ENCODE results near the gene SLC38A6. TPM values are rescaled to one million over a fixed set of nuclear protein-coding genes. Genes with fewer than 3 reads are reported as not detected.

Gene SLC38A6
- total and polyA plus RNA-seq, 3 donors from 2014 or later = 20.8 to 28.6 (median 26.6) TPM

GRCh38 chr14:61037215-61037614, 56.2 kb downstream of the SLC38A6 start:
- TF ChIP-seq, protein P1, sequence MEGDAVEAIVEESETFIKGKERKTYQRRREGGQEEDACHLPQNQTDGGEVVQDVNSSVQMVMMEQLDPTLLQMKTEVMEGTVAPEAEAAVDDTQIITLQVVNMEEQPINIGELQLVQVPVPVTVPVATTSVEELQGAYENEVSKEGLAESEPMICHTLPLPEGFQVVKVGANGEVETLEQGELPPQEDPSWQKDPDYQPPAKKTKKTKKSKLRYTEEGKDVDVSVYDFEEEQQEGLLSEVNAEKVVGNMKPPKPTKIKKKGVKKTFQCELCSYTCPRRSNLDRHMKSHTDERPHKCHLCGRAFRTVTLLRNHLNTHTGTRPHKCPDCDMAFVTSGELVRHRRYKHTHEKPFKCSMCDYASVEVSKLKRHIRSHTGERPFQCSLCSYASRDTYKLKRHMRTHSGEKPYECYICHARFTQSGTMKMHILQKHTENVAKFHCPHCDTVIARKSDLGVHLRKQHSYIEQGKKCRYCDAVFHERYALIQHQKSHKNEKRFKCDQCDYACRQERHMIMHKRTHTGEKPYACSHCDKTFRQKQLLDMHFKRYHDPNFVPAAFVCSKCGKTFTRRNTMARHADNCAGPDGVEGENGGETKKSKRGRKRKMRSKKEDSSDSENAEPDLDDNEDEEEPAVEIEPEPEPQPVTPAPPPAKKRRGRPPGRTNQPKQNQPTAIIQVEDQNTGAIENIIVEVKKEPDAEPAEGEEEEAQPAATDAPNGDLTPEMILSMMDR (IDR thresholded peaks at IDR 0.05) = no peak
- no peak for TF ChIP-seq POLR2A (IDR thresholded peaks at IDR 0.05)
- DNase-seq = no peak
- H3K27me3 ChIP-seq = no peaks in the 10 kb centered on the region
- no peaks in the 10 kb centered on the region for H3K9me3 ChIP-seq
- no peak overlapping the region for H3K4me3 ChIP-seq
- no peaks in the 10 kb centered on the region for H3K36me3 ChIP-seq (ENCODE audit: low read depth, missing control alignments)
- WGBS, 2 donors = 94% methylated on average over 3 of the region's 3 CpGs
- intact Hi-C loops (cut with DNase I; ENCODE audit: low total_unique reads) = no loop called here
- H3K27ac ChIP-seq = no peak overlapping the region
- no peaks in the 10 kb centered on the region for H3K4me1 ChIP-seq

DNA sequence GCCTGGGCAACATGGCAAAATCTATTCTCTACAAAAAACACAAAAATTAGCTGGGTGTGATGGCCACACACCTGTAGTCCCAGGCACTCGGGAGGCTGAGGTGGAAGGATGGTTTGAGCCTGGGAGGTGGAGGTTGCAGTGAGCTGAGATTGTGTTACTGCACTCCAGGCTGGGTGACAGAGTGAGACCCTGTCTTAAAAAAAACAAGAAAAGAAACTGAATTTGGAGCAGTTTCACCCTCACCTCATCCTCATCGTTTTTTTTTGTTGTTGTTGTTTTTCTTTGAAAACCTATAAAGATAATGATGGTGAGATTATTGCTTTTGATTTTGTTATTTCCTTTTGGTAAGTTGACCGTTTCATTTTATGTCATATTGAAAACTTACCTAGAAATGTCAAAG, 60.7 kb downstream of the SLC38A6 start:
- Histone ChIP-seq H3K4me1 (no peaks in the 10 kb centered on the region), H3K36me3 (ENCODE audit: low read depth, missing control alignments) (no peaks in the 10 kb centered on the region), H3K27ac (no peak overlapping the region), H3K9me3 (no peaks in the 10 kb centered on the region), H3K27me3 (no peaks in the 10 kb centered on the region), H3K4me3 (no peak overlapping the region)
- no peak for TF ChIP-seq POLR2A (IDR thresholded peaks at IDR 0.05)
- TF ChIP-seq, protein P1 (IDR thresholded peaks at IDR 0.05) = no peak
- intact Hi-C loops (cut with DNase I; ENCODE audit: low total_unique reads) = no loop called here
- no peak for DNase-seq
- WGBS, 2 donors = 86 to 88% methylated on average over 3 of the region's 3 CpGs

DNA sequence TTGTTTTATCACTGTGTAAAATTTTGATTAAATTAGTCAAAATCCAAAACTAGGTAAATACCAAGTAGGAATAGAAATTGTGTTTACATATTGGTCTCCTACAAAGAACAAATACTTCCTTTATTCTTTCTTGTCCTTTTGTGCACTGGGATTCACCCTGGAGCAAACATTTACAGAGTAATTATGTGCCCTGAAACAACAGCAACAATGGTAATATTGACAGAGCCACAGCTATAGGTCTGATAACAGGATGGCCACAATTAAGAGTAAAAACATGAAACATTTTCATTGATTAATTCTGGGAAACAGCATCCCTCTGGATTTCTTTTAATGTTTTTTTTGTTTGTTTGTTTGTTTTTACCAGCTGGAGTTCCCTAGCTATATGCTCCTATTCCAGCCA, 61.2 kb downstream of the SLC38A6 start:
- H3K27ac ChIP-seq = no peak overlapping the region
- no peaks in the 10 kb centered on the region for H3K9me3 ChIP-seq
- intact Hi-C loops (cut with DNase I; ENCODE audit: low total_unique reads) = no loop called here
- no peak overlapping the region for H3K4me3 ChIP-seq
- H3K4me1 ChIP-seq = no peaks in the 10 kb centered on the region
- H3K27me3 ChIP-seq = no peaks in the 10 kb centered on the region
- no peak for DNase-seq
- TF ChIP-seq, protein P1 (IDR thresholded peaks at IDR 0.05) = no peak
- TF ChIP-seq POLR2A (IDR thresholded peaks at IDR 0.05) = no peak
- H3K36me3 ChIP-seq (ENCODE audit: low read depth, missing control alignments) = no peaks in the 10 kb centered on the region

DNA sequence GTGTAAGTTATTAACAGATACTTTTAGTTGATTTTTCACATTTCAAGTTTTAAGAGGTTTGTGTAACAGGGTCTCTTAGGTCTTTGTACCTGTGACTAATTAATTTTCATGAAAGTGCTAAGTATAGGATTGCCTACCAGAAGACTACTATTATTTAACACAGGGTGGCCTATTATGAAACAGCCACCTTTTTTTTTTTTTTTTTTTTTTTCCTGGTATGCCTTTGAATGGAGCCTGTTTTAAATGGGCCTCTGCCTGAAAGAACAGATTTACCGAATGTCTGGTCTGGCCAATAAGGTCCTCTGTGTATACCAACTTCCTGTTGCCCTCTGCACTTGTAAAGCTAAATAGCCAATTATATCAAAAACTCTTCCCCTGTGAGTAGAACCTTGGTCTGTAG, 62.5 kb downstream of the SLC38A6 start:
- WGBS, 2 donors = 93 to 97% methylated on average over 1 of the region's 1 CpG
- H3K27me3 ChIP-seq = no peaks in the 10 kb centered on the region
- TF ChIP-seq, protein P1 (IDR thresholded peaks at IDR 0.05) = no peak
- no peak for TF ChIP-seq POLR2A (IDR thresholded peaks at IDR 0.05)
- no peak overlapping the region for H3K4me3 ChIP-seq
- intact Hi-C loops (cut with DNase I; ENCODE audit: low total_unique reads) = no loop called here
- no peaks in the 10 kb centered on the region for H3K9me3 ChIP-seq
- no peaks in the 10 kb centered on the region for H3K4me1 ChIP-seq
- DNase-seq = no peak
- H3K36me3 ChIP-seq (ENCODE audit: low read depth, missing control alignments) = no peaks in the 10 kb centered on the region
- no peak overlapping the region for H3K27ac ChIP-seq

DNA sequence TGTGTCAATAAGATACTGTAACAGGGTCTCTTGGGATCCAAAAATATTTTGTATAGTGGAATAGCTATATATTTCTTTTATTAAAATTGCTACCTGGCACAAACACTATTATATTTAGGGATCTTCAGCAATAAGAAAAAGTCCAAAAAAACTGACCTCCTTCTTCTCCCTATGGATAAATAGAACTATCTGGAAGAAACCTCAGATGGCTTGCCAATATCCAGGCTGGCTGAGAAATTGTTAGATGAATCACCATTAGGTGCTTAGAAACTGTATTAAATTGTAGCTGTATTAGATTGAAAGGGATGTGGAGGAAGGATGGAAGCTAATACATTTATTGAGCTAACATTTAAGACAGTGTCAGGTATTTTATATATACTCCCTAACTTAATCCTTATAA, 66.0 kb downstream of the SLC38A6 start:
- Histone ChIP-seq H3K9me3 (no peaks in the 10 kb centered on the region), H3K27me3 (no peaks in the 10 kb centered on the region), H3K36me3 (ENCODE audit: low read depth, missing control alignments) (no peaks in the 10 kb centered on the region), H3K27ac (no peak overlapping the region), H3K4me3 (no peak overlapping the region), H3K4me1 (no peaks in the 10 kb centered on the region)
- no peak for DNase-seq
- no peak for TF ChIP-seq POLR2A (IDR thresholded peaks at IDR 0.05)
- TF ChIP-seq, protein P1 (IDR thresholded peaks at IDR 0.05) = no peak
- intact Hi-C loops (cut with DNase I; ENCODE audit: low total_unique reads) = no loop called here

All from testis (tissue), 3 donors.